Measurements from ENCODE around the gene FRS3.

DNA sequence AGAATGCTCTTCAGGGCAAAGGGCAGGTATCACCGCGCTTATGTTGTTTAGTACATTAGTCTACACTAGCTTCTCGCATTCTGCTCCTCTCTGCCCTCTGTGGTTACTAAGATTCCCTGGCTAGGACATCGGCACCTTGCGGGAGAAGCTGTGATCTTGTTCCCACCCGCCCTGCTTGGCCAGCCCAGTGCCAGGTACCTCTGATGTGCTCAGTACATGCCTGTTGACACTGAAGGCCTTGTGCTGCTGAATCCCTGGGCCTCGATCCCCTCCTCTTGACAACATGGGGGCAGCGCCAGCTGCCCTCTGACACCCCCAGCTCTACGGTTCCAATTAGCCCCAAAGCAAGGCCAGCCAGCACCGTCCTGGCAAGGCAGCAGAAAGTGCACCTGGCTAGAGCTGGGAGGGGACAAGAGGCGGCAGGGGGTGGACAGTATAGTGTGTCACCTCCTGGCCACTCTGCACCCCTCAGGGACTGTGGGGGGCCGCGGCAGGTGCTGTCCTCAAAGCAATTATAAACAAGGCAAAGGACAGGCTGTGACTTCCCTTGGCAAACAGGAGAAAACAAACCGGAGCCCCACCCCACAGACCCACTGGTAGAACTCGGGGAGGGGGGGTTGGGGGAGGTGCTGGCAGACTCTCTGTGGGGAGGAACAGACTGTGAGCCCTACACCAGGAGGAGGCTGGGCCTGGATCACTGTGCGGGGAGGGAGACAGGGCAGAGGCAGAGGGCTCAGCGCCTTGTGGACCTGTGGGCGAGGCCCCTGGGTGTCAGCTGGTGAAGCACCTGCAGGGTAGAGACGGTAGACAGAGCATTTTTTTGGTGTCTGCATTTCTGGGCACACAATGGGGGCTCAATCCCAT lies 51.4 kb downstream of the FRS3 start:
- TF ChIP-seq, protein P1, sequence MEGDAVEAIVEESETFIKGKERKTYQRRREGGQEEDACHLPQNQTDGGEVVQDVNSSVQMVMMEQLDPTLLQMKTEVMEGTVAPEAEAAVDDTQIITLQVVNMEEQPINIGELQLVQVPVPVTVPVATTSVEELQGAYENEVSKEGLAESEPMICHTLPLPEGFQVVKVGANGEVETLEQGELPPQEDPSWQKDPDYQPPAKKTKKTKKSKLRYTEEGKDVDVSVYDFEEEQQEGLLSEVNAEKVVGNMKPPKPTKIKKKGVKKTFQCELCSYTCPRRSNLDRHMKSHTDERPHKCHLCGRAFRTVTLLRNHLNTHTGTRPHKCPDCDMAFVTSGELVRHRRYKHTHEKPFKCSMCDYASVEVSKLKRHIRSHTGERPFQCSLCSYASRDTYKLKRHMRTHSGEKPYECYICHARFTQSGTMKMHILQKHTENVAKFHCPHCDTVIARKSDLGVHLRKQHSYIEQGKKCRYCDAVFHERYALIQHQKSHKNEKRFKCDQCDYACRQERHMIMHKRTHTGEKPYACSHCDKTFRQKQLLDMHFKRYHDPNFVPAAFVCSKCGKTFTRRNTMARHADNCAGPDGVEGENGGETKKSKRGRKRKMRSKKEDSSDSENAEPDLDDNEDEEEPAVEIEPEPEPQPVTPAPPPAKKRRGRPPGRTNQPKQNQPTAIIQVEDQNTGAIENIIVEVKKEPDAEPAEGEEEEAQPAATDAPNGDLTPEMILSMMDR (IDR thresholded peaks at IDR 0.05): no peak
- TF ChIP-seq POLR2A (IDR thresholded peaks at IDR 0.05): no peak

Measured in heart left ventricle (tissue), 13 donors.